Thymus (tissue), 11 donors: ENCODE measurements around the gene CASTOR2. TPM values are rescaled to one million over a fixed set of nuclear protein-coding genes. Genes with fewer than 3 reads are reported as not detected.

Experiments
- DNase-seq, 9 donors: peaks; one replicate each; pipeline ENCODE4 v3.0.0-alpha.2; 2013; ENCODE audit warnings: low spot score in 9 of 9, low read depth in 6 of 9, missing footprints in 1 of 9
- H3K27ac ChIP-seq, 2 donors: one replicate each; pipeline ENCODE4 v1.5.1; 2013; ENCODE audit warnings: control low read depth in 1 of 2, low read depth in 1 of 2, low read length in 1 of 2, mild to moderate bottlenecking in 1 of 2, moderate library complexity in 1 of 2
- H3K27me3 ChIP-seq, 2 donors: one replicate each; pipeline ENCODE4 v1.5.1; 2013; ENCODE audit warnings: low read length in 1 of 2; ENCODE audit not compliant: control insufficient read depth in 2 of 2, insufficient read depth in 1 of 2
- H3K36me3 ChIP-seq, 2 donors: one replicate each; pipeline ENCODE4 v1.5.1; 2013; ENCODE audit warnings: low read length in 1 of 2, mild to moderate bottlenecking in 1 of 2, moderate library complexity in 1 of 2; ENCODE audit not compliant: control insufficient read depth in 2 of 2, insufficient read depth in 2 of 2
- H3K4me1 ChIP-seq, 2 donors: one replicate each; pipeline ENCODE4 v1.5.1; 2013; ENCODE audit warnings: low read length in 2 of 2; ENCODE audit not compliant: control insufficient read depth in 2 of 2, insufficient read depth in 2 of 2
- H3K4me3 ChIP-seq, 2 donors: one replicate each; pipeline ENCODE4 v1.5.1; 2013; ENCODE audit warnings: low read length in 2 of 2, control low read depth in 1 of 2, mild to moderate bottlenecking in 1 of 2
- H3K9me3 ChIP-seq, 2 donors: one replicate each; pipeline ENCODE4 v1.5.1; 2013; ENCODE audit warnings: low read length in 1 of 2, mild to moderate bottlenecking in 1 of 2; ENCODE audit not compliant: control insufficient read depth in 2 of 2, insufficient read depth in 1 of 2
- WGBS: extraction: QIAGEN DNeasy Blood & Tissue Kit; methylation state at CpG from one replicate; pipeline ENCODE4 v1.1.7; 2013; 5-methylcytosine and 5-hydroxymethylcytosine counted together
- polyA plus RNA-seq: library from polyadenylated mRNA; stranded (reverse); fragments of 200-250 nt; gene quantifications from one replicate; pipeline ENCODE4 v1.2.3, GENCODE V29; 2013
- total RNA-seq: library from RNA; stranded (reverse); fragments of 120-200 nt; gene quantifications from one replicate; pipeline ENCODE4 v1.2.4, GENCODE V29; 2013
- donor health status: healthy.

Gene CASTOR2
- total and polyA plus RNA-seq, 2 donors, result 1.7 to 2.5 TPM

GRCh38 chr7:75018570-75019364 lies 54.3 kb downstream of the CASTOR2 start:
- no peak overlapping the region for H3K27ac ChIP-seq
- H3K27me3 ChIP-seq, result no peaks in the 10 kb centered on the region
- peaks cover 14 to 35% of the 10 kb centered on the region in 2 donors for H3K36me3 ChIP-seq
- peaks cover 0 to 6% of the 10 kb centered on the region in 2 donors for H3K9me3 ChIP-seq
- H3K4me1 ChIP-seq, result no peaks in the 10 kb centered on the region
- WGBS, result 97% methylated on average over 12 of the region's 12 CpGs
- DNase-seq, result no peak
- no peak overlapping the region for H3K4me3 ChIP-seq

DNA sequence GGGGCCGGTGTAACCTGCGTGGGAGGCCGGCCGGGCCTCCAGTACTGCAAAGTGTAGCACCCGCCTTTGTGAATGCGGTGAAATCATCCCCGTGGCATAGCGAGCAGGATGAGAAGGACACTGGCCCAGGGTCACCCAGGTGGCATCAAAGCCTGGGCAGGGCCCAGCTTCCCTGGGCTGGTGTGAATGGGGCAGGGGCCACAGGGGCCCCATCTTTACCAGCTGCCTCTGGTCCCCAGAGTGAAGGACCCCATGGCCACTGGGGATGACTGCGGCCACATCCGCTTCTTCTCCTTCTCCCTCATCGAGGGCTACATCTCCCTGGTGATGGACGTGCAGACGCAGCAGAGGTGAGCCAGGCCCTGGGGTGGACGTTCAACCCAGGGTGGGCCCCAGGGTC lies 55.3 kb downstream of the CASTOR2 start:
- peaks cover 0 to 6% of the 10 kb centered on the region in 2 donors for H3K9me3 ChIP-seq
- peaks cover 14 to 45% of the 10 kb centered on the region in 2 donors for H3K36me3 ChIP-seq
- no peaks in the 10 kb centered on the region for H3K27me3 ChIP-seq
- WGBS, result 98% methylated on average over 14 of the region's 14 CpGs
- no peak overlapping the region for H3K4me3 ChIP-seq
- DNase-seq, result no peak
- no peak overlapping the region for H3K27ac ChIP-seq
- H3K4me1 ChIP-seq, result no peaks in the 10 kb centered on the region

DNA sequence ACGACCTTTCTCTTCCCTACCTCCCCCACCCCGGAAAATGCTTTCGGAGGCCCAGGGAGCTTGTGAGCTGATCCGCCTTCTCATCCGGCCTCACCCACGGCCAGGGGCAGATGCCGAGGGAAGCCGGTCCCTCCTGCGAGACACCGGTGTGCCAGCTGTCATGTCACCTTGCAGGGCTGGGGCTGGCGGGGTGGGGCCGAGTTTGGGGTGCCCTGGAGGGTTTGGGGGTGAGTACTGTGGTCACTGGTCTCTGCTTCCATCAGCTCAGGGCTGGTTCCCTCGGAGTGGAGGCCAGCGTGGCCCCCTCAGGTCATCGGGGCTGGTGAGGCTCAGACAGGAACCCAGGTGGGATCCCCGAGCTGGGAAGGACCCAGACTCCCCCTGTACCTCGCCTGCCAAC lies 60.4 kb downstream of the CASTOR2 start:
- peaks cover 8 to 31% of the 10 kb centered on the region in 2 donors for H3K36me3 ChIP-seq
- no peak overlapping the region for H3K4me3 ChIP-seq
- 93% methylated on average over 17 of the region's 17 CpGs for WGBS
- no peak overlapping the region for H3K27ac ChIP-seq
- no peak for DNase-seq
- H3K27me3 ChIP-seq, result no peaks in the 10 kb centered on the region
- peaks cover 0 to 6% of the 10 kb centered on the region in 2 donors for H3K9me3 ChIP-seq
- no peaks in the 10 kb centered on the region for H3K4me1 ChIP-seq

DNA sequence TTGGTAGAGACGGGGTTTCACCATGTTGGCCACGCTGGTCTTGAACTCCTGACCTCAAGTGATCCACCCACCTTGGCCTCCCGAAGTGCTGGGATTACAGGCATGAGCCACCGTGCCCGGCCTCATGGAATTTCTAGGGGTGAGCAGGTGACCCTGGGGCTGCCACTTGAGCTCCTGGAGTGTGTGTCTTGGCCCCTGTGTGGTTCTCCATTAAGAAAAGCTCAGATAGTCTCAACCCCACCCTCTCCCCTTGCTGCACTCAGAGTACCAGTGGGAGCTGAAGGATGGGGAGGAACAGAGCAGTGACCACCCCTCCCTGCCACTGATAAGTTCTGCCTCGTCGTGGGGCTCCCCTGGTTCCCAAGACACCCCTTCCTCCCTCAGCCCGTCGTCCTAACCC lies 63.8 kb downstream of the CASTOR2 start:
- Histone ChIP-seq H3K27me3 (no peaks in the 10 kb centered on the region), H3K4me3 (no peak overlapping the region), H3K36me3 (peaks cover 2 to 22% of the 10 kb centered on the region in 2 donors), H3K9me3 (peaks cover 0 to 7% of the 10 kb centered on the region in 2 donors), H3K4me1 (no peaks in the 10 kb centered on the region), H3K27ac (no peak overlapping the region)
- no peak for DNase-seq
- 99% methylated on average over 9 of the region's 9 CpGs for WGBS

DNA sequence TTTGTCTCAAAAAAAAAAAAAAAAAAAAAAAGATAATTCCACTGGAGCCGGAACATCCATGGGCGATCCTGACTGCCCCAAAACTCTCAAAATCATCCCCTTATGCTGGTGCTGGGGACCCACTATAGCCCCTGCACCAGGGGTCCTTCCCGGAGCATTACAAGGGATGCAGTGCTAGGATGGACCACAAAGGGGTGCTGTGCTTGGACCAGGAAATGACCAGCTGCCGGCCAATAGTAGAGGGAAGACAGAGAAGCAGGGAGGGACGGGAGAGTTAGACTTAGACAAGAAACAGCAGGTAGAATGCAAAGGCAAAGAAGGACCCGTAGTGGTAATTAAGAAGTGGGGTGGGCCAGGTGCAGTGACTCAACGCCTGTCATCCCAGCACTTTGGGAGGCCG lies 68.6 kb downstream of the CASTOR2 start:
- peaks cover 0 to 7% of the 10 kb centered on the region in 2 donors for H3K9me3 ChIP-seq
- no peaks in the 10 kb centered on the region for H3K27me3 ChIP-seq
- H3K4me3 ChIP-seq, result no peak overlapping the region
- no peaks in the 10 kb centered on the region for H3K4me1 ChIP-seq
- H3K36me3 ChIP-seq, result no peaks in the 10 kb centered on the region
- no peak overlapping the region for H3K27ac ChIP-seq
- no peak for DNase-seq
- 95% methylated on average over 8 of the region's 8 CpGs for WGBS

GRCh38 chr7:75033826-75034225 lies 69.3 kb downstream of the CASTOR2 start:
- 94% methylated on average over 8 of the region's 8 CpGs for WGBS
- Histone ChIP-seq H3K4me1 (no peaks in the 10 kb centered on the region), H3K4me3 (no peak overlapping the region), H3K9me3 (peaks cover 0 to 7% of the 10 kb centered on the region in 2 donors), H3K27me3 (no peaks in the 10 kb centered on the region), H3K36me3 (no peaks in the 10 kb centered on the region), H3K27ac (no peak overlapping the region)
- no peak for DNase-seq

- 92% methylated on average over 8 of the region's 8 CpGs for WGBS
- Histone ChIP-seq H3K4me3 (no peak overlapping the region), H3K9me3 (no peaks in the 10 kb centered on the region), H3K4me1 (no peaks in the 10 kb centered on the region), H3K27ac (no peak overlapping the region), H3K27me3 (no peaks in the 10 kb centered on the region), H3K36me3 (peaks cover 10 to 17% of the 10 kb centered on the region in 2 donors)
- no peak for DNase-seq
Measured at GRCh38 chr7:75038508-75038907, 74.0 kb downstream of the CASTOR2 start.

DNA sequence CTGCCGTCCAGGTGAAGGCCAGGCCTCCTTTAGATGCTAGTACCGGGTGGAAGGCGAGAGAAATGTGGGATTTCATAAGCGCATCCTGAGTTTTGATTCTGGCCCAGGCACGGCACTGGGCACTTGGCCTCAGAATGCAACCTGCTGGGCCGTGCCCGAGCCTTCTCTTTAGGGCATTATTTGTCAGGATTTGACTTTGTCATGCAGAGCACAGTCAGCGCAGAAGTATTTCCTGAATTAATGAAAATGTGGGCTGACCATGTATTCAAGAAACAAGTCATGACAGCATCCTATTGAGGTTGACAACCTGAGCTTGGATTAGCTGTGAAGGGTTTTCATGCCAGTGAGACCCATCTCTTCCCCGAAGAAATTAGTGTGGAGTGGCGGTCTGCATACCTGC lies 74.7 kb downstream of the CASTOR2 start:
- Histone ChIP-seq H3K4me1 (no peaks in the 10 kb centered on the region), H3K27me3 (no peaks in the 10 kb centered on the region), H3K4me3 (no peak overlapping the region), H3K9me3 (no peaks in the 10 kb centered on the region), H3K36me3 (peaks cover 13 to 17% of the 10 kb centered on the region in 2 donors), H3K27ac (no peak overlapping the region)
- WGBS, result 97% methylated on average over 10 of the region's 10 CpGs
- DNase-seq, result no peak

DNA sequence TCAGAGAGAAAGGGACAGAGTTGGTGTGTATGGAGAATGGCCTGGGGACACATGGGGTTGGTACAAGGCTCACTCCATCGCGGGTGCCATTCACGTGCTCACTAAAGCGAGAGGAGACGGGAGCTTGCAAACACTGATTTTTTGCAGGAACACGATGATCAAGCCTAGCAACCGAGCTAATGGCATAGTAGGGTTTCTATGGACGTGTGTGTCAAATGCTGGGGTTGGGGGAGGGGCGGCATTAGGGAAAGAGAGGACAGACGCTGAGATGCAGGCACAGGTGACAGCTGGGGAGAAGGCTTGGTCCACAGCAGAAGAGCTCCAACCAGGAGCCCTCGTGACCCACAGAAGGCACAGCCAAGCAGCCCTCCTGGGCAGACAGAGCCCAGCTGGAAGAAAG lies 75.2 kb downstream of the CASTOR2 start:
- Histone ChIP-seq H3K4me1 (no peaks in the 10 kb centered on the region), H3K4me3 (no peak overlapping the region), H3K27ac (no peak overlapping the region), H3K36me3 (peaks cover 13 to 17% of the 10 kb centered on the region in 2 donors), H3K9me3 (no peaks in the 10 kb centered on the region), H3K27me3 (no peaks in the 10 kb centered on the region)
- no peak for DNase-seq
- WGBS, result 94% methylated on average over 11 of the region's 11 CpGs
